Activated CD8-positive, alpha-beta T cell treated with anti-CD3 and anti-CD28 coated beads, Interleukin-2, amount 10 ng/mL, durations not matched to agents 7 days and 5 days (primary cell): ENCODE data around the gene KRTAP16-1. TPM values are rescaled to one million over a fixed set of nuclear protein-coding genes. Genes with fewer than 3 reads are reported as not detected.
A peak's percentile ranks its signal among the peaks of the same experiment; 100 is the strongest.

ENCODE experiments used
- ATAC-seq: fragments of 150-1000 bp; cut with Tn5 transposase; one replicate; pipeline ENCODE4 v1.10.0; 2021; ENCODE audit warnings: moderate library complexity
- CTCF ChIA-PET: fragments of 350-600 bp; sonication (Branson Sonifier 250); formaldehyde crosslinking; loops from one replicate; lab custom pipeline; 2021; ENCODE audit warnings: antibody characterized with exemption; lab: Charles Lee
- POLR2A ChIA-PET: fragments of 350-600 bp; sonication (Branson Sonifier 250); formaldehyde crosslinking; loops from one replicate; lab custom pipeline; 2021; ENCODE audit warnings: antibody characterized with exemption; lab: Charles Lee
- DNase-seq: peaks from one replicate; pipeline ENCODE4 v3.0.0-alpha.2; 2020
- H3K27ac Mint-ChIP-seq: one replicate; pipeline ENCODE4 v1.8.0; 2021; ENCODE audit warnings: mild to moderate bottlenecking, mixed read lengths
- H3K27me3 Mint-ChIP-seq: one replicate; pipeline ENCODE4 v1.8.0; 2021; ENCODE audit warnings: low read depth, mixed read lengths
- H3K36me3 Mint-ChIP-seq: one replicate; pipeline ENCODE4 v1.8.0; 2021; ENCODE audit warnings: low read depth, mixed read lengths
- H3K4me1 Mint-ChIP-seq: one replicate; pipeline ENCODE4 v1.8.0; 2021; ENCODE audit warnings: low read depth, mixed read lengths
- H3K4me3 Mint-ChIP-seq: one replicate; pipeline ENCODE4 v1.8.0; 2021; ENCODE audit warnings: mild to moderate bottlenecking, mixed read lengths
- H3K9me3 Mint-ChIP-seq: one replicate; pipeline ENCODE4 v1.8.0; 2022; ENCODE audit warnings: mixed read lengths; ENCODE audit not compliant: insufficient read depth
- total RNA-seq, 2 experiments: library from RNA; stranded (reverse); gene quantifications; one replicate each; pipeline ENCODE4 v1.2.3, GENCODE V29; 2021

KRTAP16-1 gene
- total RNA-seq, 2 experiments from 2014 or later: not detected

GRCh38 chr17:41315814-41316445, 6.8 kb upstream of the KRTAP16-1 start:
- H3K27me3 Mint-ChIP-seq: peaks cover 2% of the 10 kb centered on the region
- no peak overlapping the region for H3K4me3 Mint-ChIP-seq
- ATAC-seq: no peak
- H3K4me1 Mint-ChIP-seq: peaks cover 4% of the 10 kb centered on the region
- H3K9me3 Mint-ChIP-seq: peaks cover 6% of the 10 kb centered on the region
- no peak for DNase-seq
- no peaks in the 10 kb centered on the region for H3K36me3 Mint-ChIP-seq
- ChIA-PET CTCF (no interaction called here), POLR2A (no interaction called here)
- no peak overlapping the region for H3K27ac Mint-ChIP-seq

- ChIA-PET POLR2A (no interaction called here), CTCF (no interaction called here)
- peaks cover 2% of the 10 kb centered on the region for H3K27me3 Mint-ChIP-seq
- DNase-seq (no peak), ATAC-seq (no peak)
- no peak within 1 kb of the TSS for H3K4me3 Mint-ChIP-seq
- H3K9me3 Mint-ChIP-seq: peaks cover 6% of the 10 kb centered on the region
- H3K36me3 Mint-ChIP-seq: no peaks in the 10 kb centered on the region
- no peak within 1 kb of the TSS for H3K27ac Mint-ChIP-seq
- peaks cover 10% of the 10 kb centered on the region for H3K4me1 Mint-ChIP-seq
Observed at GRCh38 chr17:41315204-41315794, 6.2 kb upstream of the KRTAP16-1 start, which contains the start of gene KRTAP17-1. Gene KRTAP17-1, minus strand, starts transcription at chr17:41315710. Its CDS starts 60 bp downstream, at chr17:41315650.

- Mint-ChIP-seq H3K4me3 (no peak overlapping the region), H3K27ac (no peak overlapping the region), H3K9me3 (no peaks in the 10 kb centered on the region), H3K36me3 (peaks cover 2% of the 10 kb centered on the region), H3K27me3 (peaks cover 2% of the 10 kb centered on the region), H3K4me1 (peaks cover 42% of the 10 kb centered on the region)
- DNase-seq (no peak), ATAC-seq (no peak)
- POLR2A ChIA-PET: no interaction called here
- CTCF ChIA-PET: interaction anchor here (0.9 kb wide), 1 partner anchor 11 kb away, joined by 4 read pairs; no protein-coding TSS in a partner anchor
Observed at GRCh38 chr17:41311111-41311510, 2.0 kb upstream of the KRTAP16-1 start.

GRCh38 chr17:41308251-41308917, 725 bp downstream of the KRTAP16-1 start:
- ATAC-seq: peak; percentile 79
- peaks cover 42% of the 10 kb centered on the region for H3K4me1 Mint-ChIP-seq
- ChIA-PET CTCF (interaction anchor here (1.0 to 2.4 kb wide), 7 partner anchors 14 to 357 kb away, joined by 3 to 11 read pairs (median 4); no protein-coding TSS in a partner anchor), POLR2A (interaction anchor here (1.0 to 1.3 kb wide), 3 partner anchors 8 to 380 kb away, joined by 3 to 7 read pairs (median 5); partner anchors contain the start of gene EIF1)
- H3K27ac Mint-ChIP-seq: peak overlapping the region; percentile 90
- peaks cover 2% of the 10 kb centered on the region for H3K36me3 Mint-ChIP-seq
- no peaks in the 10 kb centered on the region for H3K27me3 Mint-ChIP-seq
- H3K9me3 Mint-ChIP-seq: no peaks in the 10 kb centered on the region
- peak overlapping the region; percentile 48 for H3K4me3 Mint-ChIP-seq
- DNase-seq: peak; percentile 74

- no peak overlapping the region for H3K4me3 Mint-ChIP-seq
- POLR2A ChIA-PET: interaction anchor here (1.3 kb wide), 1 partner anchor 381 kb away, joined by 7 read pairs; the partner anchor contains the start of gene EIF1
- DNase-seq (no peak), ATAC-seq (no peak)
- H3K27ac Mint-ChIP-seq: peak overlapping the region; percentile 90
- peaks cover 2% of the 10 kb centered on the region for H3K36me3 Mint-ChIP-seq
- H3K4me1 Mint-ChIP-seq: peaks cover 42% of the 10 kb centered on the region
- no peaks in the 10 kb centered on the region for H3K27me3 Mint-ChIP-seq
- no peaks in the 10 kb centered on the region for H3K9me3 Mint-ChIP-seq
- CTCF ChIA-PET: interaction anchor here (1.2 to 2.4 kb wide), 4 partner anchors 14 to 241 kb away, joined by 3 to 11 read pairs (median 8); no protein-coding TSS in a partner anchor
Observed at GRCh38 chr17:41307647-41308046, 1.5 kb downstream of the KRTAP16-1 start.

GRCh38 chr17:41304091-41304490, 5.0 kb downstream of the KRTAP16-1 start:
- ChIA-PET CTCF (interaction anchor here (1.1 kb wide), 1 partner anchor 359 kb away, joined by 3 read pairs; no protein-coding TSS in a partner anchor), POLR2A (no interaction called here)
- Mint-ChIP-seq H3K27me3 (no peaks in the 10 kb centered on the region), H3K27ac (no peak overlapping the region), H3K4me3 (no peak overlapping the region), H3K36me3 (no peaks in the 10 kb centered on the region), H3K9me3 (no peaks in the 10 kb centered on the region), H3K4me1 (peaks cover 30% of the 10 kb centered on the region)
- no peak for ATAC-seq
- DNase-seq: no peak

GRCh38 chr17:41302981-41303380, 6.1 kb downstream of the KRTAP16-1 start:
- H3K4me1 Mint-ChIP-seq: peaks cover 19% of the 10 kb centered on the region
- H3K9me3 Mint-ChIP-seq: no peaks in the 10 kb centered on the region
- POLR2A ChIA-PET: no interaction called here
- no peaks in the 10 kb centered on the region for H3K27me3 Mint-ChIP-seq
- no peak overlapping the region for H3K4me3 Mint-ChIP-seq
- H3K27ac Mint-ChIP-seq: no peak overlapping the region
- CTCF ChIA-PET: interaction anchor here (1.1 kb wide), 1 partner anchor 360 kb away, joined by 3 read pairs; no protein-coding TSS in a partner anchor
- DNase-seq (no peak), ATAC-seq (no peak)
- no peaks in the 10 kb centered on the region for H3K36me3 Mint-ChIP-seq

- H3K27me3 Mint-ChIP-seq: no peaks in the 10 kb centered on the region
- no peaks in the 10 kb centered on the region for H3K36me3 Mint-ChIP-seq
- DNase-seq (no peak), ATAC-seq (no peak)
- CTCF ChIA-PET: interaction anchor here (1.0 kb wide), 1 partner anchor 20 kb away, joined by 3 read pairs; no protein-coding TSS in a partner anchor
- H3K27ac Mint-ChIP-seq: no peak within 1 kb of the TSS
- H3K4me3 Mint-ChIP-seq: no peak within 1 kb of the TSS
- POLR2A ChIA-PET: interaction anchor here (0.5 kb wide), 1 partner anchor 582 kb away, joined by 3 read pairs; no protein-coding TSS in a partner anchor
- H3K9me3 Mint-ChIP-seq: no peaks in the 10 kb centered on the region
- peaks cover 11% of the 10 kb centered on the region for H3K4me1 Mint-ChIP-seq
Observed at GRCh38 chr17:41301916-41302901, 6.9 kb downstream of the KRTAP16-1 start, which contains the start of gene KRTAP29-1. Gene KRTAP29-1, minus strand, starts transcription at chr17:41302851. Its CDS starts 0 bp downstream, at chr17:41302851.

GRCh38 chr17:41301204-41301790, 7.8 kb downstream of the KRTAP16-1 start:
- Mint-ChIP-seq H3K27ac (no peak overlapping the region), H3K36me3 (no peaks in the 10 kb centered on the region), H3K4me3 (no peak overlapping the region), H3K4me1 (peaks cover 8% of the 10 kb centered on the region), H3K9me3 (no peaks in the 10 kb centered on the region), H3K27me3 (no peaks in the 10 kb centered on the region)
- ATAC-seq (no peak), DNase-seq (no peak)
- POLR2A ChIA-PET: interaction anchor here (0.5 to 1.2 kb wide), 3 partner anchors 8 to 581 kb away, joined by 3 to 4 read pairs (median 3); partner anchors contain the start of gene KRTAP16-1
- CTCF ChIA-PET: no interaction called here

GRCh38 chr17:41298458-41299135, 10.5 kb downstream of the KRTAP16-1 start:
- Mint-ChIP-seq H3K4me3 (no peak overlapping the region), H3K4me1 (peaks cover 8% of the 10 kb centered on the region), H3K9me3 (no peaks in the 10 kb centered on the region), H3K36me3 (no peaks in the 10 kb centered on the region), H3K27ac (no peak overlapping the region), H3K27me3 (no peaks in the 10 kb centered on the region)
- ATAC-seq: no peak
- POLR2A ChIA-PET: no interaction called here
- CTCF ChIA-PET: no interaction called here
- no peak for DNase-seq
